Fibroblast of lung (primary cell): ENCODE results near the gene MYH9.

Experiments
- CTCF ChIP-seq, 2 donors: IDR thresholded peaks in 1 of 2; conservative IDR thresholded peaks in 1 of 2; 1 replicate in 1 of 2; 2 replicates in 1 of 2; pipeline ENCODE4 v1.5.1; 2011 to 2012; ENCODE audit warnings: low read length in 2 of 2, control low read depth in 1 of 2, inconsistent platforms in 1 of 2, low read depth in 1 of 2, mild to moderate bottlenecking in 1 of 2
- EZH2 ChIP-seq: IDR thresholded peaks from 2 replicates; pipeline ENCODE4 v1.5.1; 2012; ENCODE audit warnings: low read length, control low read depth, mild to moderate bottlenecking; ENCODE audit errors: missing control alignments

DNA sequence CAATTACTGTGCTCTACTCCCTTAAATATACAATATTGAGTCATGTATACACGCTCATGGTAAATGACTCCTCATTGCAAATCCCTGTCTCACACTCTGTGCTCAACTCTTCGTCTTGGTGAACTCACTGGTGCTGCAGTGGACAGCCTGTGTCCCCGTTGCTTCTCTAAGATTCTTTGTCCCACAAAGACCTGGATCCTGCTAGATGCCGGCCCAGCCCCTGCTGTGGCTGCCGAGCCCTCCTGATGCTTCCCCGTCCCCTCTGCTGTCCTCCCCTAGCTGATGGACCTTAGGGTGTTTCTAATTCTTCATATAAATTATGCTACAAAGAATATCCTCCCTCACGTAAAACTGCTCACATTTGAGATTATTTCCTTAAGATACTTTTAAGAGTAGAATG lies 154.0 kb downstream of the MYH9 start:
- no peak for TF ChIP-seq EZH2
- no peak for TF ChIP-seq CTCF (conservative IDR thresholded peaks at IDR 0.05 in 1 of 2, IDR thresholded peaks at IDR 0.05 in 1 of 2; ENCODE audit: low read depth in 1 of 2, low read length in 2 of 2)
